Measurements from ENCODE around the gene CCDC33.

GRCh38 chr15:74378848-74379247 lies 142.7 kb downstream of the CCDC33 start:
- TF ChIP-seq POLR2A (IDR thresholded peaks at IDR 0.05) = no peak
- TF ChIP-seq CTCF (IDR thresholded peaks at IDR 0.05) = no peak

All from uterus (tissue), 2 donors.